ENCODE results near the gene CD320.
A peak's percentile ranks its signal among the peaks of the same experiment; 100 is the strongest.
"Not testable (repeated sequence)": the region's sequence is repeated elsewhere in the genome, so short reads cannot be mapped to it uniquely, and the experiment has no call there.

The CD320 gene

DNA sequence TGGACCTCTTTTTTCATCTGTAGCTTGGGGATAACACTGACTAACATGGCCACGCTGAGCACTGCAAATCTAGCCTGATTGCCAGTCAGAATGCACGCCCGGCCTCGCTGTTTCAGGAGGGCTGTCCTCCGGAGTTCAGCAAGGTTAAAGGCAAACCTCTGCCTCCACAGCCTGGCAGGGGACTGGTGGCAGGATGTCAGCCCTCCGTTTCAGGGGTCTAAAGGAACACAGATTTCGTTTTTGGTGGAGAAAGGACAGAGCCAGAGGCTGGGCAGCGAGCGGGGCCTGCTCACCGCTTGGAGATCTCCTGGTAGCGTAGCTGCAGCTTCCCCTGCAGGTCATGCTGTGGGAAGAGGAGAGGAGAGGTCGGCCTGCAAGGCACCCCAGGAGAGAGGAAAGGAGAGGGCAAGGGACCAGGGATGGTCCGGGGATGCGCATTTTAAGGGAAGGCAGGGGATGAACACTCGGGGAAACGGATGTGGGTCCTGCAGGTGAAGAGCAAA is 12.5 kb upstream of the CD320 start:
- DNase-seq (ENCODE audit: low read depth), result peak; percentile 73
- TF ChIP-seq MAX (IDR thresholded peaks at IDR 0.05; ENCODE audit: low read depth, low read length), result no peak; the same call in 1 of the 2 replicates
- TF ChIP-seq, protein P1, sequence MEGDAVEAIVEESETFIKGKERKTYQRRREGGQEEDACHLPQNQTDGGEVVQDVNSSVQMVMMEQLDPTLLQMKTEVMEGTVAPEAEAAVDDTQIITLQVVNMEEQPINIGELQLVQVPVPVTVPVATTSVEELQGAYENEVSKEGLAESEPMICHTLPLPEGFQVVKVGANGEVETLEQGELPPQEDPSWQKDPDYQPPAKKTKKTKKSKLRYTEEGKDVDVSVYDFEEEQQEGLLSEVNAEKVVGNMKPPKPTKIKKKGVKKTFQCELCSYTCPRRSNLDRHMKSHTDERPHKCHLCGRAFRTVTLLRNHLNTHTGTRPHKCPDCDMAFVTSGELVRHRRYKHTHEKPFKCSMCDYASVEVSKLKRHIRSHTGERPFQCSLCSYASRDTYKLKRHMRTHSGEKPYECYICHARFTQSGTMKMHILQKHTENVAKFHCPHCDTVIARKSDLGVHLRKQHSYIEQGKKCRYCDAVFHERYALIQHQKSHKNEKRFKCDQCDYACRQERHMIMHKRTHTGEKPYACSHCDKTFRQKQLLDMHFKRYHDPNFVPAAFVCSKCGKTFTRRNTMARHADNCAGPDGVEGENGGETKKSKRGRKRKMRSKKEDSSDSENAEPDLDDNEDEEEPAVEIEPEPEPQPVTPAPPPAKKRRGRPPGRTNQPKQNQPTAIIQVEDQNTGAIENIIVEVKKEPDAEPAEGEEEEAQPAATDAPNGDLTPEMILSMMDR (IDR thresholded peaks at IDR 0.05; ENCODE audit: low read depth, low read length), result peak; percentile 2
- TF ChIP-seq MYC (IDR thresholded peaks at IDR 0.05; ENCODE audit: low read depth, low read length), result no peak
- TF ChIP-seq POLR2A (IDR thresholded peaks at IDR 0.05; ENCODE audit: extremely low read depth, insufficient read length), result no peak

GRCh38 chr19:8319807-8320520 is 11.8 kb upstream of the CD320 start:
- H3K4me3 ChIP-seq (ENCODE audit: low read depth, low read length), result peak overlapping the region; percentile 95
- DNase-seq (ENCODE audit: low read depth), result no peak
- no peak for TF ChIP-seq MAX (IDR thresholded peaks at IDR 0.05; ENCODE audit: low read depth, low read length)
- TF ChIP-seq, protein P1 (IDR thresholded peaks at IDR 0.05; ENCODE audit: low read depth, low read length), result no peak
- no peak for TF ChIP-seq POLR2A (IDR thresholded peaks at IDR 0.05; ENCODE audit: extremely low read depth, insufficient read length)
- TF ChIP-seq MYC (IDR thresholded peaks at IDR 0.05; ENCODE audit: low read depth, low read length), result no peak

More for the DNA sequence above, 12.5 kb upstream of the CD320 start:
- H3K4me3 ChIP-seq (ENCODE audit: low read depth, low read length), result peak overlapping the region; percentile 95

- peak; percentile 76 for DNase-seq (ENCODE audit: low read depth)
- H3K4me3 ChIP-seq (ENCODE audit: low read depth, low read length), result not testable (repeated sequence)
These were observed 10.7 kb upstream of the CD320 start for GRCh38 chr19:8318835-8319234.

DNA sequence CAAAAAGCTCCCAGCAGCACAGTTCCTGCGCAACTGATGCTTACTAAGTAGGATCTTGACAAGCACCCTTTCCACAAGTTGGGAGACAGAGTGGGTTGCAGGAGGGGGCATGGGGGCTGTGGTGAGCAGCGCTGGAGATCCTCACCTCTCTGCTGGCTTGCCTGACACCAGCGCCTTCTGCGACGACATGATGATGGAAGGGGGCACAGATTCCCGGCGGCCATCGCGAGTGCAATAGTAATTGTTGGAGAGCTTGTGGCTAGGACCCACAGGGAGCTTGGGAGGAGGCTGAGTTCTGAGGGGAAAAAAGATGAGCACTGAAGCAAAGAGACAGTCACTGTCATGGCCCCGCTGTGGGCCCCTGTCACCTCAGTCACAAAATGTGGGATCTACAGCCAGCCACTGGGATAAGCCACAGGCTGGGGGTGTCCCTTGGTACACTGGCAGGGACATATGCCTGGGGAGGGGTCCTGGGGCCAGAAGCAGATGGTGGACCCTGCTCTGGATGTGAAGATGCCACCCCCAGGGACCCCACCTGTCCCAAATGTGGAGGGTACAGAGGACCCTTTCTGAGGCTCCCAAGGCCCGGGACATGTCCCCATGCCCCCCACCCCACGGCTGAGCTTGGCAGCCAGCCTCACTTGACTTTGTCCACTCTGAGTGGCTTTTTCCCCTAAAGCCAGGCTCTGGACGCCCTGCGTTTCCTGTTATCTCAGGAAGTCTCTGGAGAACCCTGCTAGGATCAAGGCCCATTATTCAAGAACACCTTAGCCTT is 8.4 kb upstream of the CD320 start:
- no peak for DNase-seq (ENCODE audit: low read depth)
- no peak for TF ChIP-seq MYC (IDR thresholded peaks at IDR 0.05; ENCODE audit: low read depth, low read length)
- TF ChIP-seq, protein P1 (IDR thresholded peaks at IDR 0.05; ENCODE audit: low read depth, low read length), result no peak
- TF ChIP-seq MAX (IDR thresholded peaks at IDR 0.05; ENCODE audit: low read depth, low read length), result no peak
- H3K4me3 ChIP-seq (ENCODE audit: low read depth, low read length), result no peak overlapping the region

DNA sequence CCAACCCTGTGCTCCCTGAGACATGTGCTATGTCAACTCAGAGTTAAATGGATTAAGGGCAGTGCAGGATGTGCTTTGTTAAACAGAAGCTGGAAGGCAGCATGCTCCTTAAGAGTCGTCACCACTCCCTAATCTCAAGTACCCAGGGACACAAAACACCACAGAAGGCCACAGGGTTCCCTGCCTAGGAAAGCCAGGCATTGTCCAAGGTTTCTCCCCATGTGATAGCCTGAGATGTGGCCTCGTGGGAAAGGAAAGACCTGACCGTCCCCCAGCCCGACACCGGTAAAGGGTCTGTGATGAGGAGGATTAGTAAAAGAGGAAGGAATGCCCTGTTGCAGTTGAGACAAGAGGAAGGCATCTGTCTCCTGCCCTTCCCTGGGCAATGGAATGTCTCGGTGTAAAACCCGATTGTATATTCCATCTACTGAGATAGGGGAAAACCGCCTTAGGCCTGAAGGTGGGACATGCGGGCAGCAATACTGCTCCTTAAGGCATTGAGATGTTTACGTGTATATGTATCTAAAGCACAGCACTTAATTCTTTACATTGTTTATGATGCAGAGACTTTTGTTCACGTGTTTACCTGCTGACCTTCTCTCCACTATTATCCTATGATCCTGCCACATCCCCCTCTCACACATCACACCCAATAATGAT is 7.0 kb upstream of the CD320 start:
- H3K4me3 ChIP-seq (ENCODE audit: low read depth, low read length); DNase-seq (ENCODE audit: low read depth): not testable (repeated sequence)

DNA sequence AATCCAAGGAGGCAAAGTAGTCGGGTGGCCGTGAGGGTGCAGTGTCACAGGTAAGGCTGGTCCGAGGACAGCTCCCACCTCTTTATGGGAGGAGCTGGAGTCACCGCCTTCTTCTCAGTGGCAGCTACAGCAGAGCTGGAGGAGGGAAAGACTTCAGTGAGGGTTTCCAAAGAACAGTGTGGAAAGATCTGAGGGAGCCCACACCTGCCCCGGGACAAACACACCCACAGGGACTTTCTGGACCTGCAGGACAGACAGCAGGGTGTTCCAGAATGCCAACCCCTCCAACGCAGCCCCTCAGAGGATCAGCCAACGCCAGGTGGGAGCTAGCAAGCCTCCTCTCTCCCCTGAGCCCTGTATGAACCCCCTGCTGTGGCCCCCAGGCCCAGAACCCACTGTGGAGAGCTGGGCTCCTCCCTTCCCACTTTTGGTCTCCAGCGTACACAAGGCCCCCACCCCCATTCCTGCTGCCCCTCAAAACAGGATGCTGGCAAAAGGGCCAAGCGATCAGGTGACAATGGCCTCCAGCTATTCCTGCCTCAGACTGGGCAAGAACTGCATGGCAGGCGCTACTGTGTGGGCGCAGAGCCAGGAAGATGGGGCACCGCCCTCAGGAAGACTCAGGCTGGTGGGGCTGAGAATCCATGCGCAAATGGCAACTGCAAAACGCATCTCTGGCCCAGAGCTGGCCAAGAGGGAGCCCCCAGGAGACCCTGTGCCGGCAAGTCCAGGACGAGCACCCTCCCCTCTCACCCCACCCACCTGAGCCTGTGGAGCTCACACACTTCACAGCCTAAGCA is 3.5 kb upstream of the CD320 start:
- H3K4me3 ChIP-seq (ENCODE audit: low read depth, low read length), result no peak overlapping the region
- TF ChIP-seq, protein P1 (IDR thresholded peaks at IDR 0.05; ENCODE audit: low read depth, low read length), result no peak
- no peak for DNase-seq (ENCODE audit: low read depth)
